ENCODE data around the gene NRCAM.

The NRCAM gene

GRCh38 chr7:108197371-108198091, 258.7 kb downstream of the NRCAM start:
- no peak overlapping the region for H3K4me3 ChIP-seq (ENCODE audit: low read depth, low read length)
- no peak overlapping the region for H3K27ac ChIP-seq (ENCODE audit: extremely low read depth, low read depth, low read length)
- no peaks in the 10 kb centered on the region; a peak in 1 of 3 replicates for H3K36me3 ChIP-seq (ENCODE audit: control insufficient read depth in 2 of 2, insufficient read depth in 1 of 2, low read length in 2 of 2)
- TF ChIP-seq ZFP69B (tag by site-specific recombination; IDR thresholded peaks at IDR 0.05): no peak
- TF ChIP-seq ZNF311 (tag by site-specific recombination; IDR thresholded peaks at IDR 0.05; ENCODE audit: borderline replicate concordance): no peak
- no peak for TF ChIP-seq ZNF324 (tag by site-specific recombination; IDR thresholded peaks at IDR 0.05)
- no peak for TF ChIP-seq ZNF596 (tag by site-specific recombination; IDR thresholded peaks at IDR 0.05)
- TF ChIP-seq ZBTB48 (tag by site-specific recombination; IDR thresholded peaks at IDR 0.05): no peak
- no peak for TF ChIP-seq ZNF394 (tag by site-specific recombination; IDR thresholded peaks at IDR 0.05; ENCODE audit: borderline replicate concordance)
- no peak for TF ChIP-seq ZNF280D (tag by site-specific recombination; IDR thresholded peaks at IDR 0.05)
- TF ChIP-seq GFI1B (tag by site-specific recombination; IDR thresholded peaks at IDR 0.05): no peak
- no peak for TF ChIP-seq ZNF785 (tag by site-specific recombination; IDR thresholded peaks at IDR 0.05)
- TF ChIP-seq ZNF530 (tag by site-specific recombination; IDR thresholded peaks at IDR 0.05; ENCODE audit: low read depth): no peak
- ChIA-PET CTCF (no interaction called here), POLR2A (no interaction called here)
- no peaks in the 10 kb centered on the region for H3K9me3 ChIP-seq (ENCODE audit: control insufficient read depth, insufficient read depth, low read depth, low read length)
- no peaks in the 10 kb centered on the region for H3K4me1 ChIP-seq (ENCODE audit: control insufficient read depth, insufficient read depth, low read length)

GRCh38 chr7:108196004-108196403, 260.2 kb downstream of the NRCAM start:
- CTCF ChIA-PET: interaction anchor here (0.7 kb wide), 1 partner anchor 28 kb away, joined by 4 read pairs; no protein-coding TSS in a partner anchor
- H3K27ac ChIP-seq (ENCODE audit: extremely low read depth, low read depth, low read length): no peak overlapping the region
- POLR2A ChIA-PET: no interaction called here
- H3K4me1 ChIP-seq (ENCODE audit: control insufficient read depth, insufficient read depth, low read length): no peaks in the 10 kb centered on the region
- H3K36me3 ChIP-seq (ENCODE audit: control insufficient read depth in 2 of 2, insufficient read depth in 1 of 2, low read length in 2 of 2): no peaks in the 10 kb centered on the region; a peak in 1 of 3 replicates
- no peak for TF ChIP-seq ZBTB48 (tag by site-specific recombination; IDR thresholded peaks at IDR 0.05)
- no peak for TF ChIP-seq ZNF560 (tag by site-specific recombination; IDR thresholded peaks at IDR 0.05; ENCODE audit: borderline replicate concordance)
- no peak for TF ChIP-seq ZNF701 (tag by site-specific recombination; IDR thresholded peaks at IDR 0.05)
- no peak for TF ChIP-seq ZBTB44 (tag by site-specific recombination; IDR thresholded peaks at IDR 0.05)
- no peak for TF ChIP-seq HOXC10 (CRISPR knock-in tag; IDR thresholded peaks at IDR 0.05)
- no peak for TF ChIP-seq ZNF692 (tag by site-specific recombination; IDR thresholded peaks at IDR 0.05)
- no peak for TF ChIP-seq ZFP69B (tag by site-specific recombination; IDR thresholded peaks at IDR 0.05)
- TF ChIP-seq ZNF211 (tag by site-specific recombination; IDR thresholded peaks at IDR 0.05; ENCODE audit: low read depth): no peak
- no peak for TF ChIP-seq ZNF394 (tag by site-specific recombination; IDR thresholded peaks at IDR 0.05; ENCODE audit: borderline replicate concordance)
- no peak for TF ChIP-seq HOXA7 (CRISPR knock-in tag; IDR thresholded peaks at IDR 0.05; ENCODE audit: borderline replicate concordance)
- TF ChIP-seq ZBTB1 (tag by site-specific recombination; IDR thresholded peaks at IDR 0.05): no peak
- TF ChIP-seq ZBTB21 (tag by site-specific recombination; IDR thresholded peaks at IDR 0.05): no peak
- no peak for TF ChIP-seq ZNF514 (tag by site-specific recombination; IDR thresholded peaks at IDR 0.05)
- TF ChIP-seq ZNF510 (tag by site-specific recombination; IDR thresholded peaks at IDR 0.05; ENCODE audit: insufficient replicate concordance): no peak
- no peaks in the 10 kb centered on the region for H3K9me3 ChIP-seq (ENCODE audit: control insufficient read depth, insufficient read depth, low read depth, low read length)
- no peak overlapping the region for H3K4me3 ChIP-seq (ENCODE audit: low read depth, low read length)
